GM12878 (cell line): ENCODE results near the gene CORO2B. TPM values are rescaled to one million over a fixed set of nuclear protein-coding genes. Genes with fewer than 3 reads are reported as not detected.

Source experiments
- ATAC-seq: fragments of 200-7000 bp; cut with Tn5 transposase; 3 replicates; pipeline ENCODE4 v1.9.1; 2020; ENCODE audit warnings: mild to moderate bottlenecking, moderate library complexity
- BruUV-seq: library from RNA; stranded (reverse); fragments of 400-500 nt; replicated peaks from 2 replicates; lab custom pipeline; 2021; lab: Mats Ljungman, UMichigan
- CTCF ChIA-PET: fragments of 300-600 bp; sonication (Branson Sonifier 250); formaldehyde crosslinking; extraction: SDS; loops from one replicate; lab custom pipeline; 2021; ENCODE audit warnings: inconsistent platforms; lab: Yijun Ruan, JAX
- POLR2A ChIA-PET: fragments of 350-600 bp; formaldehyde crosslinking; extraction: SDS; loops from one replicate; lab custom pipeline; 2021; ENCODE audit warnings: inconsistent platforms; lab: Charles Lee
- RAD21 ChIA-PET: fragments of 300-600 bp; sonication (Branson Sonifier 250); formaldehyde crosslinking; loops from one replicate; lab custom pipeline; 2023; ENCODE audit warnings: antibody characterized with exemption; ENCODE audit not compliant: unreplicated experiment; lab: Charles Lee
- SMC1A ChIA-PET: fragments of 300-600 bp; sonication (Branson Sonifier 250); formaldehyde crosslinking; loops from one replicate; lab custom pipeline; 2023; ENCODE audit not compliant: unreplicated experiment, uncharacterized antibody; lab: Charles Lee
- DNase-seq: peaks from one replicate; pipeline ENCODE4 v3.0.0-alpha.2; 2011; ENCODE audit warnings: low read depth, low spot score
- FAIRE-seq: peaks from 3 replicates; lab custom pipeline; 2011; peaks lifted over from hg19 to GRCh38; lab: Jason Lieb, UNC
- H2AFZ ChIP-seq: 2 replicates; pipeline ENCODE4 v1.6.0; 2011; ENCODE audit warnings: low read depth, low read length, control low read depth; ENCODE audit not compliant: control insufficient read depth
- H3K27ac ChIP-seq: 2 replicates; pipeline ENCODE4 v1.5.1; 2011; ENCODE audit warnings: control low read depth; ENCODE audit not compliant: control insufficient read depth, insufficient read depth
- H3K27me3 ChIP-seq, 2 experiments: replicated peaks in 1 of 2; 2 replicates each; pipeline versions ENCODE4 v1.6.0 to v1.6.1; 2011; ENCODE audit warnings: low read length in 1 of 2; ENCODE audit not compliant: control insufficient read depth in 2 of 2, insufficient read depth in 2 of 2
- H3K36me3 ChIP-seq, 2 experiments: 2 replicates each; pipeline ENCODE4 v1.5.1; 2011; ENCODE audit warnings: low read length in 1 of 2; ENCODE audit not compliant: control insufficient read depth in 2 of 2, insufficient read depth in 2 of 2
- H3K4me1 ChIP-seq: 2 replicates; pipeline ENCODE4 v1.6.1; 2011; ENCODE audit warnings: mild to moderate bottlenecking, low read length, moderate library complexity, mixed read lengths; ENCODE audit not compliant: control insufficient read depth, insufficient read depth
- H3K4me2 ChIP-seq: 2 replicates; pipeline ENCODE4 v1.6.0; 2011; ENCODE audit warnings: control low read depth; ENCODE audit not compliant: control insufficient read depth, insufficient read depth
- H3K4me3 ChIP-seq: fragments of 200-600 bp; sonication (generic); 2 replicates; pipeline ENCODE4 v1.5.1; 2016
- H3K79me2 ChIP-seq: 2 replicates; pipeline ENCODE4 v1.6.0; 2011; ENCODE audit warnings: low read length; ENCODE audit not compliant: control insufficient read depth, insufficient read depth
- H3K9ac ChIP-seq: 2 replicates; pipeline ENCODE4 v1.8.0; 2011; ENCODE audit warnings: low read length, control low read depth, mixed read lengths; ENCODE audit not compliant: control insufficient read depth, insufficient read depth
- H3K9me3 ChIP-seq: replicated peaks from 3 replicates; pipeline ENCODE4 v1.5.1; 2011; ENCODE audit warnings: mild to moderate bottlenecking, low read length; ENCODE audit not compliant: control insufficient read depth, insufficient read depth
- H4K20me1 ChIP-seq: 2 replicates; pipeline ENCODE4 v1.6.0; 2011; ENCODE audit not compliant: control insufficient read depth, insufficient read depth
- CREB1 ChIP-seq: IDR thresholded peaks from 2 replicates; pipeline ENCODE4 v1.6.1; 2012; ENCODE audit warnings: low read depth, mild to moderate bottlenecking, inconsistent platforms
- EGR1 ChIP-seq, 2 experiments: IDR thresholded peaks; 1 replicate in 1 of 2; 2 replicates in 1 of 2; pipeline ENCODE4 v1.6.1; 2011 to 2012; ENCODE audit warnings: low read depth in 2 of 2, low read length in 2 of 2, borderline replicate concordance in 1 of 2, mild to moderate bottlenecking in 1 of 2, moderate library complexity in 1 of 2
- ESRRA ChIP-seq: IDR thresholded peaks from 2 replicates; pipeline ENCODE4 v1.6.1; 2012; ENCODE audit warnings: mild to moderate bottlenecking, low read length, improper control_type of control experiment
- HCFC1 ChIP-seq: fragments of 150-350 bp; IDR thresholded peaks from 2 replicates; pipeline ENCODE4 v1.6.1; 2014; ENCODE audit warnings: low read length
- HSF1 ChIP-seq: fragments of 150-350 bp; IDR thresholded peaks from 2 replicates; pipeline ENCODE4 v1.6.1; 2014; ENCODE audit warnings: mild to moderate bottlenecking, low read depth, low read length
- KDM1A ChIP-seq: fragments of 200-600 bp; sonication (generic); IDR thresholded peaks from 2 replicates; pipeline ENCODE4 v1.6.1; 2016; ENCODE audit warnings: borderline replicate concordance
- MEF2A ChIP-seq: IDR thresholded peaks from 2 replicates; pipeline ENCODE4 v1.6.1; 2011; ENCODE audit warnings: low read depth, mild to moderate bottlenecking, low read length, moderate library complexity; ENCODE audit not compliant: insufficient read depth
- NBN ChIP-seq: fragments of 450-650 bp; IDR thresholded peaks from 2 replicates; pipeline ENCODE4 v1.6.1; 2016
- NFIC ChIP-seq: IDR thresholded peaks from 2 replicates; pipeline ENCODE4 v1.6.1; 2012; ENCODE audit warnings: low read depth, mild to moderate bottlenecking, inconsistent platforms, low read length, moderate library complexity
- NR2F1 ChIP-seq: fragments of 450-650 bp; conservative IDR thresholded peaks from 2 replicates; pipeline ENCODE4 v1.6.1; 2017; ENCODE audit warnings: mild to moderate bottlenecking
- POU2F2 ChIP-seq: IDR thresholded peaks from 3 replicates; pipeline ENCODE4 v1.6.1; 2011; ENCODE audit warnings: low read depth, mild to moderate bottlenecking, low read length, borderline replicate concordance
- SIN3A ChIP-seq: IDR thresholded peaks from 2 replicates; pipeline ENCODE4 v1.6.1; 2012; ENCODE audit warnings: low read depth, low read length, improper control_type of control experiment
- SP1 ChIP-seq: IDR thresholded peaks from one replicate; pipeline ENCODE4 v1.6.1; 2011; ENCODE audit warnings: low read depth, low read length
- SPI1 ChIP-seq: IDR thresholded peaks from 2 replicates; pipeline ENCODE4 v1.6.1; 2011; ENCODE audit warnings: low read depth, mild to moderate bottlenecking, low read length, moderate library complexity, borderline replicate concordance; ENCODE audit not compliant: insufficient read depth
- ZBTB4 ChIP-seq: fragments of 450-650 bp; formaldehyde crosslinking; IDR thresholded peaks from 2 replicates; pipeline ENCODE4 v1.4.0; 2022; ENCODE audit warnings: mild to moderate bottlenecking, moderate library complexity
- ZNF217 ChIP-seq: fragments of 450-650 bp; IDR thresholded peaks from 2 replicates; pipeline ENCODE4 v1.6.1; 2017; ENCODE audit warnings: antibody characterized with exemption, mild to moderate bottlenecking
- WGBS: methylation state at CpG from one replicate; pipeline ENCODE4 v1.1.6; 2016; ENCODE audit warnings: low lambda C conversion rate; ENCODE audit not compliant: insufficient replicate concordance, insufficient coverage; ENCODE audit errors: missing lambda C conversion rate; 5-methylcytosine and 5-hydroxymethylcytosine counted together
- in situ Hi-C: fragments of 300-500 bp; cut with MboI; formaldehyde crosslinking; loops from 9 replicates; pipeline ENCODE4 v1.14.3; 2018; ENCODE audit warnings: mixed read lengths
- intact Hi-C: fragments of 100-400 bp; cut with micrococcal nuclease; formaldehyde crosslinking; loops from one replicate; pipeline ENCODE4 v1.14.2; 2022; ENCODE audit not compliant: unreplicated experiment
- polyA plus RNA-seq, 11 experiments: library from polyadenylated mRNA; depleted of rRNA in 4 of 11; unstranded in 6 of 11; stranded (reverse) in 5 of 11; fragments of >200 nt; fragmentation: Nextera tagmentation in 4 of 11; fragmentation: Illumina TruSeq in 1 of 11; extraction: Ambion mirVana in 4 of 11; extraction: Trizol in 1 of 11; gene quantifications; 1 replicate in 1 of 11; 2 replicates in 10 of 11; pipeline versions ENCODE4 v1.2.1 to v1.2.3, GENCODE V29; 2011 to 2016; ENCODE audit warnings: inconsistent platforms in 2 of 11, missing spikeins in 2 of 11, low read depth in 1 of 11
- total RNA-seq, 4 experiments: library from RNA; depleted of rRNA in 3 of 4; stranded (reverse); fragments of >200 nt in 3 of 4; fragmentation: Illumina TruSeq in 1 of 4; extraction: Trizol in 1 of 4; gene quantifications; 2 replicates each; pipeline versions ENCODE4 v1.2.1 to v1.2.3, GENCODE V29; 2013 to 2021

Gene CORO2B
- total and polyA plus RNA-seq, 10 of the 15 experiments (the other 5 are each of a cell fraction or from before 2014, with no cell fraction given) = 0.05 to 0.73 (median 0.13) TPM; not detected in 4

DNA sequence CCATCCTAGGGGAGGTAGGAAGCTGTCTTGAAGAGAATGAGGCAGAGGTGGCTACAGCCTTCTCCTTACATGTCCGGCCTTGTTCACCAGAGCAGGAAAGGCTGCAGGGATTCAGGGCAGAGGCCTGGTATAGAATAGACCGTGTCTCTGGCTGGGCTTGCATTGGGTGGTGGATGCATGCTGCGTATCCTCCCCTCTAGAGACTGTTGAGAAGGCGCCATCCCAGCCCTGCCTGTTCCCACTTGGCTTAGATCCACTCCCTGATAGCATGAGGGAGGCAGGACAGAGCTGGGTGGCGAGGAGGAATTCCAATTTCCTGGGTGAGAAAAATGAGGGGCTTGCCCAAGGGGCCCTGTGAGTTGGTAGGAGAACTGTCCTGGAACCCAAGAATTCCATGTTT lies 57.5 kb downstream of the CORO2B start (continued):
- TF ChIP-seq SP1 = no peak
- no peak for TF ChIP-seq NR2F1
- no peak for TF ChIP-seq CREB1
- no peak for TF ChIP-seq SPI1
- no peak for TF ChIP-seq EGR1 (IDR thresholded peaks at IDR 0.05; ENCODE audit: borderline replicate concordance in 1 of 2, low read depth in 2 of 2, low read length in 2 of 2)
- TF ChIP-seq HSF1 = no peak
- no peak for TF ChIP-seq ESRRA
- TF ChIP-seq ZNF217 = no peak
- TF ChIP-seq HCFC1 = no peak
- no peak for TF ChIP-seq MEF2A

GRCh38 chr15:68637767-68638404 lies 59.1 kb downstream of the CORO2B start:
- no peaks in the 10 kb centered on the region; a peak in 1 of 4 replicates for H3K27me3 ChIP-seq
- CTCF ChIA-PET = interaction anchor here (1.1 to 1.6 kb wide), 3 partner anchors 13 to 15 kb away, joined by 3 read pairs; no protein-coding TSS in a partner anchor
- intact Hi-C loops = no loop called here
- no peaks in the 10 kb centered on the region for H3K79me2 ChIP-seq
- no peak overlapping the region for H3K4me2 ChIP-seq
- POLR2A ChIA-PET = no interaction called here
- no peak overlapping the region for H3K4me3 ChIP-seq
- no peak overlapping the region for H2AFZ ChIP-seq
- H3K4me1 ChIP-seq = no peaks in the 10 kb centered on the region
- no peak overlapping the region for H3K9ac ChIP-seq
- no peaks in the 10 kb centered on the region for H3K9me3 ChIP-seq
- DNase-seq = no peak
- SMC1A ChIA-PET = no interaction called here
- H3K36me3 ChIP-seq = no peaks in the 10 kb centered on the region
- no peaks in the 10 kb centered on the region for H4K20me1 ChIP-seq
- H3K27ac ChIP-seq = no peak overlapping the region
- WGBS = 17% methylated on average over 5 of the region's 5 CpGs
- no TSS peak for BruUV-seq
- FAIRE-seq = no peak
- ATAC-seq = no peak
- RAD21 ChIA-PET = no interaction called here
- in situ Hi-C loops = no loop called here
- TF ChIP-seq SIN3A (no peak), KDM1A (no peak), ZBTB4 (CRISPR knock-in tag) (no peak), NBN (no peak), POU2F2 (no peak), NFIC (no peak)
